HG03159 (cell line): Measurements from ENCODE around the gene ARHGEF16.

Experiments
- ATAC-seq: cut with Tn5 transposase; IDR thresholded peaks from one replicate; pipeline ENCODE4 v1.9.1; 2021; ENCODE audit warnings: mild to moderate bottlenecking, moderate library complexity; ENCODE audit not compliant: unreplicated experiment

ARHGEF16 gene

GRCh38 chr1:3515272-3515671 is 60.8 kb downstream of the ARHGEF16 start:
- ATAC-seq = no peak

GRCh38 chr1:3515774-3516480 is 61.5 kb downstream of the ARHGEF16 start:
- no peak for ATAC-seq

DNA sequence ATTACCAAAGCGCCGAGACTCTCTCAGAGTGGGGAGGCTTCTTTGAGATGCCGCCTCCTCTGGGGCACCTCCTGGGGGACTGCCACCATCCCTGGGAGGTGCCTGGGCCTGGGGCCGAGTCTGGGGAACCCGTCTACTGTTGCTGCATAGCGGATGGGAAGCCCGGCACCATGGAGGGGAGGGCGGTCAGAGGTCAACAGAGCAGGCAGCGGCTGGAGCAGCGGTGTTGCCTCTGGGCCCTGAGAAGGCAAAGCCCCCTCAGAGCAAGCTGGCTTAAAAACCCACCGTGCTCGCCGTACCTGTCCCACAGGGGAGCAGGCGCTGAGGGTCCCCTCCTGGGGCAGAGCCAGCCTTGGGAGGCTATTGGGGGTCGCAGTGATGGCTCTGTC is 62.0 kb downstream of the ARHGEF16 start:
- no peak for ATAC-seq

DNA sequence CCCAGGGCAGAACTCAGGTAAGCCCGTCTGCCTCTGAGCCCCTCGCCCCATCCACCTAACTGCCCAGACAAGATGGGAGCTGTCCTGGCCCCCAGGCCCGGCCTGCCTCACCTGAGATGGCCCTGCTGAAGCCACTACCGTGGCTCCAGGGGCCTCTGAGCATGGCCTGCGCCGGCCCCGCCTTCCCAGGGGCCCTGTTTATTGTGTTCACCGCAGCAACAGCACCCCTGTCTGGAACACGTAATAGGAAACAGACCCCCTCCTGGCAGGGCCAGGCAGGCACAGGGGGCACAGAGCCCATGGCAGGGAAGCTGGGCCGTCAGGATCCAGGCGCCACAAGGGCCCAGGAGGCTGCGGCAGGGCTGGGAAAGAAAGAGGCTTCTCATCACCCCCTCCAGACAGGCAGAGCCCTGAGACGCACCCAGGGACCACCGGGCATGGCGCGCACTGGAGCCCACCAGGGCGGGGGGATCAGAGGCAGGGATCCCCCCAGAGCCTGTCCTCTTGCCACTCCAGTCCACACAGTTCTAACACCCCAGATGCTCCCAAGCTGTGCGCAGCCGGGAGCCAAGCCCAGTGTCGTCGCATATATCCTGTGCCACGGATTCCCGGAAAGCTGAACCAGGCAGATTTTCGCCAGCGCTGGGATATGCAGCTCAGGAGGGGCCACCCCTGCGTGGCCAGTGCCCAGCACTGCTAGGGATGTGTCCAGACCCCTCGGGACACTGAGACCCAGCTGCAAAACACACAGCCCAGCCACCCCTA is 62.6 kb downstream of the ARHGEF16 start:
- no peak for ATAC-seq

- ATAC-seq = no peak
These were observed 63.8 kb downstream of the ARHGEF16 start for GRCh38 chr1:3518256-3518655.

GRCh38 chr1:3518756-3519155 is 64.3 kb downstream of the ARHGEF16 start:
- ATAC-seq = no peak

DNA sequence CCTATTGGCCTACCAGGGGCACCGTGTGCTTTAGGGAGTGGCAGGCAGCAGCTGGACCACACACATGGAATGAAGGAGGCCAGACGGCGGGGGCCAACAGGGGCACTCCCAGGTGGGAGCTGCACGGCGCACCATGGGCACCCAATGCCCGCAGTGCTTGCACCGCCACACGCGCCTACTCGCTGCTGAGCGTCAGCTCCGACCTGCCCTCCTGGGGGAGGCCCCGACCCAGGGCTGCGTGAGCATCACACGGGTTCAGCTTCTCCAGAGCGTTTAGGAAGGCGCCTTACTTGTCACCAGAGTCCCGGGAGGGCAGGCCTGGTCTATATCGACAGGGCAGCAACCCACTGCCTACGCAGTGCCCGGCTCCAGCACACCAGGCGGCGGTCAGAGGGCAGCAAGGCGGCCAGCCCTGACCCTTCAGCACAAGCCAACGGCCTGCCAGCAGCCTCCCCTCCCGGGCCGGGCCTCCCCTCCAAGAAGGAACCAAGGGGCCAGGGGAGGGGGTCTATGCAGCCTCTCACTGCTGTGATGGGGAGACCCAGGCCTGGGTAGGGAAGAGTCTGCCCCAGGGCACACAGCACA is 64.9 kb downstream of the ARHGEF16 start:
- no peak for ATAC-seq

GRCh38 chr1:3520419-3521378 is 66.2 kb downstream of the ARHGEF16 start:
- ATAC-seq = no peak

DNA sequence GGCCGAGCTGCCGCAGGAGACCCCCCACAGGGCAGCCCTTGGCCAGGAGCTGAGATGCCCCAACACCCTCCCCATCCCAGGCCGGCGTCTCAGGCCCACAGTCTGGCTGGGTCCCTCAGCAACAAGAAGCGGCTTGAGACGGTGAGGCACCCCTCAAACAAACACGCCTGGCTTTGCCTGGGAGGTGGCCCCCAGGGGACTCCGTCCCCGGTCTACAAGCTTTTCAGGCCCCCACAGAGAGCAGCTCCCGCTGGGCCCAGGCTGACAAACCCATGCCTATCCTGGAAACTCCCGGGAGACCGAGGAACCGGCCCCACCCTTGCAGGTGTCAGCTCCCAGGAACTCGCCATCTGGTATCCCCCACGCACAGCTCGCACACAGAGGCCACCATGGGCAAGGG is 67.0 kb downstream of the ARHGEF16 start:
- no peak for ATAC-seq

- no peak for ATAC-seq
These were observed 67.6 kb downstream of the ARHGEF16 start for GRCh38 chr1:3522112-3522511.

- no peak for ATAC-seq
These were observed 68.2 kb downstream of the ARHGEF16 start for GRCh38 chr1:3522564-3523265.

- ATAC-seq = no peak
These were observed 69.5 kb downstream of the ARHGEF16 start for GRCh38 chr1:3523980-3524379.

GRCh38 chr1:3524556-3525203 is 70.2 kb downstream of the ARHGEF16 start:
- no peak for ATAC-seq

GRCh38 chr1:3525551-3526482 is 71.4 kb downstream of the ARHGEF16 start:
- no peak for ATAC-seq

DNA sequence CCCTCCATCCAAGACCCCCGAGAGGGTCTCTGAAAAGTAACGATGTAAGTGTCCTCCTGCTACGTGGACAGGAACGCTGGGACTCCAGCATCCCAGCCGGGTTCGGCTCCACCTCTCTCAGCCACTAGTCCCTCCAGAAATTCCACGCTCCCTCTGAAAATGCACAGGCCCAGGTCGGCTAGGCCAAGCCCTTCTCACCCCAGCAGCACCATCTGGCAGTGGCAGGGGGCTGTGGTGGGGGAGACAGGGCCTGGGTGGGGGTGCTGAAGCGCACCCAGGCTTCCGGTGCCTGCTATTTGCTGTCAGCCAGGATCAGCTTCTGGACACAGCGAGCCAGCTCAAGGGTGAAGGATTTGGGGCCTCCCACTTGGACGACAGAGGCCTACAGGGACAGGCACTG is 73.3 kb downstream of the ARHGEF16 start:
- ATAC-seq = no peak

GRCh38 chr1:3529099-3529729 is 74.7 kb downstream of the ARHGEF16 start:
- ATAC-seq = no peak

- no peak for ATAC-seq
These were observed 75.8 kb downstream of the ARHGEF16 start for GRCh38 chr1:3530086-3530925.
